ENCODE data around the gene HEMK1. TPM values are rescaled to one million over a fixed set of nuclear protein-coding genes. Genes with fewer than 3 reads are reported as not detected.

The HEMK1 gene
- total and polyA plus RNA-seq, 2 donors (not counting 3 experiments of a cell fraction or from before 2014, with no cell fraction given): 14.2 to 15.2 TPM

DNA sequence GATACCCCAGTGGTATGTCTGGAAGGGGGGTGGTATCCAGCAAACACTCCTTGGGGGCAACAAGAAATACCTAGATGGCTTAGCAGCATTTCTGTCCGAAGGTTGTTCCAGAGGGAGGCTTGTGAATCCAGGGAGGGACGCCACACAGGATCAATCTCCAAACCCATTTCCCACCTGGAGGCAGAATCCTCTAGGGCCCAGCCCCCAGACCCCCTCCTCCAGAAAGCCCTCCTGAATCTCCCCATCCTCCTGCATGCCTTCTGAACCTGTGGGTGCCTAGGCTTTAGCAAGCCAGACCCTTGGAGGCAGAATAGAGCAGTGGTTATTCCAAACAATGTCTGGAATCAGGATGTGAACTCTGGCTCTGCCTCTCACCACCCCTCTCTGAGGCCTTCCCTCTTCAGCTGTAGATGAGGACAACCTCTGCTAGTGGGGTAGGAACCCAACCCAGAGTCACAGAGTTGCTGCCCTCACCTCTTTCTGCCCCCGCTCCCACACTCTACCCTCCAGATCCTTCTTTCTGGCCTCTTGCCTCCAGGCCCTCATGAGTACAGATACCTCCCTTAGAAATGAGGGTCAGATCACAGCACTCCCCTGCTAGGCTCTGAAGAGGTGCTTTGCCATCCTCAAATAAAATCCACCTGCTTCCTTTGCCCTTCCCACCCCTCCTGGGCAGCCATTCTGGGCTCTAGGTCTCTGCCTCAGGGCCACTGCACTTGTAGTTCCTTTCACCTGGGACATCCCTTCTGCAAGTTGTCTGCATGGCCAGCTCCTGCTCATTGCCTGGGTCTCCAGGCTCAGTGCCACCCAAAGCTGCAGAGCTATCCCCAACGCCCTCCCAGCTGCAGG, 34.2 kb downstream of the HEMK1 start:
- Histone ChIP-seq H3K27me3 (ENCODE audit: control insufficient read depth in 2 of 2, insufficient read depth in 2 of 2, low read length in 2 of 2) (no peaks in the 10 kb centered on the region), H4K20me1 (replicated peaks; ENCODE audit: control insufficient read depth, extremely low read depth, insufficient read depth, low read length) (no peaks in the 10 kb centered on the region), H3K4me3 (replicated peaks in 1 of 3; ENCODE audit: insufficient read depth in 1 of 3, low read depth in 1 of 3, low read length in 3 of 3) (no peak overlapping the region), H3K9ac (replicated peaks; ENCODE audit: extremely low read depth, insufficient read depth, low read length) (no peak overlapping the region), H2AFZ (ENCODE audit: low read depth, low read length) (no peak overlapping the region), H3K9me1 (replicated peaks; ENCODE audit: control insufficient read depth, extremely low read depth, insufficient read depth, low read length) (no peaks in the 10 kb centered on the region), H3K9me3 (replicated peaks; ENCODE audit: control insufficient read depth, insufficient read depth, low read length) (no peaks in the 10 kb centered on the region), H3K36me3 (ENCODE audit: control insufficient read depth in 2 of 2, extremely low read depth in 1 of 2, insufficient read depth in 2 of 2, low read length in 2 of 2) (peaks cover 0 to 6% of the 10 kb centered on the region in 2 experiments), H3K4me2 (ENCODE audit: insufficient read depth, low read length) (no peak overlapping the region), H3K27ac (ENCODE audit: insufficient read depth, low read depth, low read length) (no peak overlapping the region), H3K79me2 (ENCODE audit: control insufficient read depth, insufficient read depth, low read length) (no peaks in the 10 kb centered on the region), H3K4me1 (ENCODE audit: control insufficient read depth, extremely low read depth, insufficient read depth, low read length) (peaks cover 10% of the 10 kb centered on the region)
- dilution Hi-C loops (cut with MboI; ENCODE audit: extremely low pct_ligation_motif_present, low sequenced_read_pairs) (no loop called here), intact Hi-C loops (cut with micrococcal nuclease) (no loop called here)
- CTCF ChIA-PET: no interaction called here
- FAIRE-seq: no peak
- DNase-seq (ENCODE audit: low read depth, low spot score): no peak
- BruUV-seq (replicated peaks): no TSS peak
- POLR2A ChIA-PET: no interaction called here
- no peak for TF ChIP-seq JUN (IDR thresholded peaks at IDR 0.05; ENCODE audit: borderline replicate concordance, insufficient read depth, insufficient read length, low read depth)
- TF ChIP-seq, protein P1, sequence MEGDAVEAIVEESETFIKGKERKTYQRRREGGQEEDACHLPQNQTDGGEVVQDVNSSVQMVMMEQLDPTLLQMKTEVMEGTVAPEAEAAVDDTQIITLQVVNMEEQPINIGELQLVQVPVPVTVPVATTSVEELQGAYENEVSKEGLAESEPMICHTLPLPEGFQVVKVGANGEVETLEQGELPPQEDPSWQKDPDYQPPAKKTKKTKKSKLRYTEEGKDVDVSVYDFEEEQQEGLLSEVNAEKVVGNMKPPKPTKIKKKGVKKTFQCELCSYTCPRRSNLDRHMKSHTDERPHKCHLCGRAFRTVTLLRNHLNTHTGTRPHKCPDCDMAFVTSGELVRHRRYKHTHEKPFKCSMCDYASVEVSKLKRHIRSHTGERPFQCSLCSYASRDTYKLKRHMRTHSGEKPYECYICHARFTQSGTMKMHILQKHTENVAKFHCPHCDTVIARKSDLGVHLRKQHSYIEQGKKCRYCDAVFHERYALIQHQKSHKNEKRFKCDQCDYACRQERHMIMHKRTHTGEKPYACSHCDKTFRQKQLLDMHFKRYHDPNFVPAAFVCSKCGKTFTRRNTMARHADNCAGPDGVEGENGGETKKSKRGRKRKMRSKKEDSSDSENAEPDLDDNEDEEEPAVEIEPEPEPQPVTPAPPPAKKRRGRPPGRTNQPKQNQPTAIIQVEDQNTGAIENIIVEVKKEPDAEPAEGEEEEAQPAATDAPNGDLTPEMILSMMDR (IDR thresholded peaks at IDR 0.05; ENCODE audit: extremely low read depth in 1 of 2, insufficient read depth in 1 of 2, low read depth in 1 of 2, low read length in 2 of 2): no peak
- no peak for TF ChIP-seq POLR2AphosphoS5 (IDR thresholded peaks at IDR 0.05; ENCODE audit: insufficient read depth, low read depth, low read length)
- no peak for TF ChIP-seq GATA2 (IDR thresholded peaks at IDR 0.05; ENCODE audit: insufficient read depth, insufficient read length, low read depth, low read length)
- TF ChIP-seq FOS (IDR thresholded peaks at IDR 0.05; ENCODE audit: borderline replicate concordance, insufficient read depth, low read length): no peak
